Measurements from ENCODE around the gene HSD17B2.

Gene HSD17B2

GRCh38 chr16:82019535-82019934, 15.5 kb upstream of the HSD17B2 start:
- no peak for DNase-seq
- H3K4me2 ChIP-seq (ENCODE audit: low read length): no peak overlapping the region
- H2BK120ac ChIP-seq (ENCODE audit: low read depth, low read length): no peak overlapping the region
- H3K27ac ChIP-seq (ENCODE audit: low read depth, low read length): no peak overlapping the region
- no peak overlapping the region for H2AK5ac ChIP-seq (ENCODE audit: low read length)
- H3K79me1 ChIP-seq (ENCODE audit: low read length): no peaks in the 10 kb centered on the region
- no CpG with 5 or more reads among the region's 8 CpGs for WGBS (ENCODE audit: extremely low coverage, insufficient coverage, low lambda C conversion rate)
- no peak overlapping the region for H2BK5ac ChIP-seq (ENCODE audit: low read length)
- no peak overlapping the region for H3K4ac ChIP-seq (ENCODE audit: low read depth, low read length)
- H4K5ac ChIP-seq (ENCODE audit: low read length): no peak overlapping the region
- no peak overlapping the region for H3K18ac ChIP-seq (ENCODE audit: low read length)
- no peak overlapping the region for H4K8ac ChIP-seq (ENCODE audit: low read depth, low read length)
- H3K56ac ChIP-seq (ENCODE audit: low read length): no peak overlapping the region
- no peak overlapping the region for H3K23ac ChIP-seq (ENCODE audit: low read length)
- H3K36me3 ChIP-seq (ENCODE audit: control insufficient read depth, insufficient read depth, low read length): no peaks in the 10 kb centered on the region
- no peak overlapping the region for H3K4me3 ChIP-seq (ENCODE audit: low read length)
- H3K79me2 ChIP-seq (ENCODE audit: control insufficient read depth, insufficient read depth, low read length): no peaks in the 10 kb centered on the region
- H2BK15ac ChIP-seq (replicated peaks; ENCODE audit: low read depth): no peak overlapping the region
- H3K27me3 ChIP-seq (ENCODE audit: insufficient read depth, low read length, poor library complexity): no peaks in the 10 kb centered on the region
- no peaks in the 10 kb centered on the region for H3K4me1 ChIP-seq (ENCODE audit: control insufficient read depth, low read depth, low read length)
- H3K9ac ChIP-seq (ENCODE audit: low read length): no peak overlapping the region

GRCh38 chr16:82020051-82020450, 15.0 kb upstream of the HSD17B2 start:
- Histone ChIP-seq H2BK5ac (ENCODE audit: low read length) (no peak overlapping the region), H3K23ac (ENCODE audit: low read length) (no peak overlapping the region), H3K4me3 (ENCODE audit: low read length) (no peak overlapping the region), H3K79me2 (ENCODE audit: control insufficient read depth, insufficient read depth, low read length) (no peaks in the 10 kb centered on the region), H3K27me3 (ENCODE audit: insufficient read depth, low read length, poor library complexity) (no peaks in the 10 kb centered on the region), H3K9ac (ENCODE audit: low read length) (no peak overlapping the region), H2BK15ac (replicated peaks; ENCODE audit: low read depth) (no peak overlapping the region), H2BK120ac (ENCODE audit: low read depth, low read length) (no peak overlapping the region), H3K27ac (ENCODE audit: low read depth, low read length) (no peak overlapping the region), H2AK5ac (ENCODE audit: low read length) (no peak overlapping the region), H3K4me2 (ENCODE audit: low read length) (no peak overlapping the region), H3K4ac (ENCODE audit: low read depth, low read length) (no peak overlapping the region), H3K36me3 (ENCODE audit: control insufficient read depth, insufficient read depth, low read length) (no peaks in the 10 kb centered on the region), H4K5ac (ENCODE audit: low read length) (no peak overlapping the region), H3K79me1 (ENCODE audit: low read length) (no peaks in the 10 kb centered on the region), H3K56ac (ENCODE audit: low read length) (no peak overlapping the region), H3K4me1 (ENCODE audit: control insufficient read depth, low read depth, low read length) (no peaks in the 10 kb centered on the region), H4K8ac (ENCODE audit: low read depth, low read length) (no peak overlapping the region), H3K18ac (ENCODE audit: low read length) (no peak overlapping the region)
- WGBS (ENCODE audit: extremely low coverage, insufficient coverage, low lambda C conversion rate): no CpG with 5 or more reads among the region's 5 CpGs
- DNase-seq: no peak

- H2BK15ac ChIP-seq (replicated peaks; ENCODE audit: low read depth): no peak overlapping the region
- no CpG with 5 or more reads among the region's 7 CpGs for WGBS (ENCODE audit: extremely low coverage, insufficient coverage, low lambda C conversion rate)
- H3K36me3 ChIP-seq (ENCODE audit: control insufficient read depth, insufficient read depth, low read length): no peaks in the 10 kb centered on the region
- no peak overlapping the region for H4K5ac ChIP-seq (ENCODE audit: low read length)
- H3K9ac ChIP-seq (ENCODE audit: low read length): no peak overlapping the region
- H3K4me2 ChIP-seq (ENCODE audit: low read length): no peak overlapping the region
- no peak overlapping the region for H3K4ac ChIP-seq (ENCODE audit: low read depth, low read length)
- no peaks in the 10 kb centered on the region for H3K27me3 ChIP-seq (ENCODE audit: insufficient read depth, low read length, poor library complexity)
- H3K4me1 ChIP-seq (ENCODE audit: control insufficient read depth, low read depth, low read length): no peaks in the 10 kb centered on the region
- no peak overlapping the region for H2BK120ac ChIP-seq (ENCODE audit: low read depth, low read length)
- H3K23ac ChIP-seq (ENCODE audit: low read length): no peak overlapping the region
- no peak overlapping the region for H4K8ac ChIP-seq (ENCODE audit: low read depth, low read length)
- no peak overlapping the region for H3K4me3 ChIP-seq (ENCODE audit: low read length)
- H3K18ac ChIP-seq (ENCODE audit: low read length): no peak overlapping the region
- peak; percentile 52 for DNase-seq
- no peak overlapping the region for H2AK5ac ChIP-seq (ENCODE audit: low read length)
- H3K79me1 ChIP-seq (ENCODE audit: low read length): no peaks in the 10 kb centered on the region
- H2BK5ac ChIP-seq (ENCODE audit: low read length): no peak overlapping the region
- no peak overlapping the region for H3K27ac ChIP-seq (ENCODE audit: low read depth, low read length)
- H3K79me2 ChIP-seq (ENCODE audit: control insufficient read depth, insufficient read depth, low read length): no peaks in the 10 kb centered on the region
- H3K56ac ChIP-seq (ENCODE audit: low read length): no peak overlapping the region
These were observed 11.8 kb upstream of the HSD17B2 start for GRCh38 chr16:82023206-82023605.

- no peak overlapping the region for H2BK5ac ChIP-seq (ENCODE audit: low read length)
- no peak overlapping the region for H3K56ac ChIP-seq (ENCODE audit: low read length)
- DNase-seq: no peak
- H3K36me3 ChIP-seq (ENCODE audit: control insufficient read depth, insufficient read depth, low read length): no peaks in the 10 kb centered on the region
- no peaks in the 10 kb centered on the region for H3K79me1 ChIP-seq (ENCODE audit: low read length)
- H3K4me1 ChIP-seq (ENCODE audit: control insufficient read depth, low read depth, low read length): no peaks in the 10 kb centered on the region
- H2BK15ac ChIP-seq (replicated peaks; ENCODE audit: low read depth): no peak overlapping the region
- no peak overlapping the region for H3K4ac ChIP-seq (ENCODE audit: low read depth, low read length)
- no peak overlapping the region for H2BK120ac ChIP-seq (ENCODE audit: low read depth, low read length)
- H3K9ac ChIP-seq (ENCODE audit: low read length): no peak overlapping the region
- no peak overlapping the region for H3K27ac ChIP-seq (ENCODE audit: low read depth, low read length)
- no peaks in the 10 kb centered on the region for H3K27me3 ChIP-seq (ENCODE audit: insufficient read depth, low read length, poor library complexity)
- H4K5ac ChIP-seq (ENCODE audit: low read length): no peak overlapping the region
- H3K4me3 ChIP-seq (ENCODE audit: low read length): no peak overlapping the region
- H3K18ac ChIP-seq (ENCODE audit: low read length): no peak overlapping the region
- H3K4me2 ChIP-seq (ENCODE audit: low read length): no peak overlapping the region
- H2AK5ac ChIP-seq (ENCODE audit: low read length): no peak overlapping the region
- H3K79me2 ChIP-seq (ENCODE audit: control insufficient read depth, insufficient read depth, low read length): no peaks in the 10 kb centered on the region
- H3K23ac ChIP-seq (ENCODE audit: low read length): no peak overlapping the region
- no CpG with 5 or more reads among the region's 1 CpG for WGBS (ENCODE audit: extremely low coverage, insufficient coverage, low lambda C conversion rate)
- no peak overlapping the region for H4K8ac ChIP-seq (ENCODE audit: low read depth, low read length)
These were observed 10.7 kb upstream of the HSD17B2 start for GRCh38 chr16:82024316-82024715.

GRCh38 chr16:82024883-82025282, 10.2 kb upstream of the HSD17B2 start:
- H3K4me2 ChIP-seq (ENCODE audit: low read length): no peak overlapping the region
- H3K56ac ChIP-seq (ENCODE audit: low read length): no peak overlapping the region
- H3K4ac ChIP-seq (ENCODE audit: low read depth, low read length): no peak overlapping the region
- no peak overlapping the region for H4K5ac ChIP-seq (ENCODE audit: low read length)
- no peak overlapping the region for H3K27ac ChIP-seq (ENCODE audit: low read depth, low read length)
- H3K9ac ChIP-seq (ENCODE audit: low read length): no peak overlapping the region
- H3K23ac ChIP-seq (ENCODE audit: low read length): no peak overlapping the region
- H3K4me1 ChIP-seq (ENCODE audit: control insufficient read depth, low read depth, low read length): no peaks in the 10 kb centered on the region
- no peak overlapping the region for H3K18ac ChIP-seq (ENCODE audit: low read length)
- no peak overlapping the region for H3K4me3 ChIP-seq (ENCODE audit: low read length)
- no peak overlapping the region for H2AK5ac ChIP-seq (ENCODE audit: low read length)
- no peak for DNase-seq
- no peaks in the 10 kb centered on the region for H3K79me2 ChIP-seq (ENCODE audit: control insufficient read depth, insufficient read depth, low read length)
- no peak overlapping the region for H2BK5ac ChIP-seq (ENCODE audit: low read length)
- H4K8ac ChIP-seq (ENCODE audit: low read depth, low read length): no peak overlapping the region
- H3K79me1 ChIP-seq (ENCODE audit: low read length): no peaks in the 10 kb centered on the region
- H2BK120ac ChIP-seq (ENCODE audit: low read depth, low read length): no peak overlapping the region
- no peaks in the 10 kb centered on the region for H3K27me3 ChIP-seq (ENCODE audit: insufficient read depth, low read length, poor library complexity)
- H3K36me3 ChIP-seq (ENCODE audit: control insufficient read depth, insufficient read depth, low read length): no peaks in the 10 kb centered on the region
- WGBS (ENCODE audit: extremely low coverage, insufficient coverage, low lambda C conversion rate): no CpG with 5 or more reads among the region's 4 CpGs
- no peak overlapping the region for H2BK15ac ChIP-seq (replicated peaks; ENCODE audit: low read depth)

GRCh38 chr16:82027629-82028064, 7.4 kb upstream of the HSD17B2 start:
- no peak for DNase-seq

More at GRCh38 chr16:82027629-82028064, 7.4 kb upstream of the HSD17B2 start:
- H4K5ac ChIP-seq (ENCODE audit: low read length): no peak overlapping the region
- H2BK15ac ChIP-seq (replicated peaks; ENCODE audit: low read depth): no peak overlapping the region
- H2AK5ac ChIP-seq (ENCODE audit: low read length): no peak overlapping the region
- no peak overlapping the region for H3K23ac ChIP-seq (ENCODE audit: low read length)
- H3K4me1 ChIP-seq (ENCODE audit: control insufficient read depth, low read depth, low read length): no peaks in the 10 kb centered on the region
- no peak overlapping the region for H3K4me3 ChIP-seq (ENCODE audit: low read length)
- no peak overlapping the region for H4K8ac ChIP-seq (ENCODE audit: low read depth, low read length)
- H3K4ac ChIP-seq (ENCODE audit: low read depth, low read length): no peak overlapping the region
- no peaks in the 10 kb centered on the region for H3K79me2 ChIP-seq (ENCODE audit: control insufficient read depth, insufficient read depth, low read length)
- no CpG with 5 or more reads among the region's 7 CpGs for WGBS (ENCODE audit: extremely low coverage, insufficient coverage, low lambda C conversion rate)
- no peak overlapping the region for H2BK5ac ChIP-seq (ENCODE audit: low read length)
- no peak overlapping the region for H3K56ac ChIP-seq (ENCODE audit: low read length)
- no peaks in the 10 kb centered on the region for H3K79me1 ChIP-seq (ENCODE audit: low read length)
- no peak overlapping the region for H3K18ac ChIP-seq (ENCODE audit: low read length)
- H3K9ac ChIP-seq (ENCODE audit: low read length): no peak overlapping the region
- H3K36me3 ChIP-seq (ENCODE audit: control insufficient read depth, insufficient read depth, low read length): no peaks in the 10 kb centered on the region
- H3K27me3 ChIP-seq (ENCODE audit: insufficient read depth, low read length, poor library complexity): no peaks in the 10 kb centered on the region
- no peak overlapping the region for H3K4me2 ChIP-seq (ENCODE audit: low read length)
- H2BK120ac ChIP-seq (ENCODE audit: low read depth, low read length): no peak overlapping the region
- no peak overlapping the region for H3K27ac ChIP-seq (ENCODE audit: low read depth, low read length)
